Body of pancreas (tissue), 4 donors: Measurements from ENCODE around the gene RCE1.

Source experiments
- POLR2A ChIP-seq, 3 donors: fragments of 450-650 bp; IDR thresholded peaks; one replicate each; pipeline ENCODE4 v1.6.1; 2016; ENCODE audit warnings: antibody characterized with exemption in 3 of 3, mild to moderate bottlenecking in 2 of 3
- TF ChIP-seq, protein P1 (sequence below), 7 experiments: fragments of 450-650 bp in 4 of 7; fragments of 200-600 bp in 3 of 7; sonication (generic) in 3 of 7; IDR thresholded peaks; one replicate each; pipeline ENCODE4 v1.5.1; 2016 to 2019; ENCODE audit warnings: antibody characterized with exemption in 7 of 7

DNA sequence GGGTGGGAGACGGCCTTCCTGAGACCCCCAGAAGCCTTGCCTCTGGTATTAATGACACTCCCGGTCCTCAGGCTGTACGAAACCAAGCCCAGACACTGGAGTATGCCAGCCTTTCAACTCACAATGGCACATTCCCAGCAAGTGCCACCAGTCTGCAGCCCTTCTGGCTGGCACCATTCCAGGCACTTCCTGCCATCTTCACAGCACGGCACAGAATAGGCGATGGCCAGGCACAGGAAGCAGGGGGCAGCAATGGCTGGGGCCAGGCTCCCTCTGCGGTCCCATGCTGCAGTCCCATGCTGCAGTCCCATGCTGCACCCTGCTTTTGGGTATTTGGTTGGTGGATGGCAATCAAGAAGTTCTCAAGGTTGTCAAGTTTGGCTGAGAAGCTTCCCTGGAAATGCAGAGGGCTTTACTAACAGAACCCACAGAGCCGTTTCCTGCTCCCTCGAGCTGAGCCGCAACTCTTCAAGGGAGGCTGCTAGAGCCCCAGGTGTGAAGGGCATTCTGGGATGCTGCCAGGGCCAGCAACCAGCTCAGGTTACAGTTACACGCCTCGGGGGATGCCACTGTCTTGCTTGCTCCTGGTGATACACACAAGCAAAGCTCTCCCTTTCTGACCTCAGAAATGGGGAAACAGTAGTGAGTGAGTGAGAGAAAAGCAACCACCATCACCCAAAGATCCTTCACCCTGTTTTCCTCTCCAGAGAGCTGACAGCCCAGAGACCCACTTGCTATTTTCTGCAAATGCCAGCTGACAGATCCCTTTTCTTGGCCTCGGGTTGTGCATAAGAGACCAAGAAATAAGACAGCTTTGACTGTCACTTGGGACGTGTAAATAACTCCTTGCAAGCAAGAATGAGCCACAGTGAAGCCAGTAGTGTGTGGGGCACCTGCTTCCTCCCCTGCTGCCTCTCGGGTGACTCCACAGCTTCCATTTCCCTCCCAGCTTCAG lies 37.5 kb downstream of the RCE1 start:
- TF ChIP-seq POLR2A (IDR thresholded peaks at IDR 0.05), result no peak
- TF ChIP-seq, protein P1, sequence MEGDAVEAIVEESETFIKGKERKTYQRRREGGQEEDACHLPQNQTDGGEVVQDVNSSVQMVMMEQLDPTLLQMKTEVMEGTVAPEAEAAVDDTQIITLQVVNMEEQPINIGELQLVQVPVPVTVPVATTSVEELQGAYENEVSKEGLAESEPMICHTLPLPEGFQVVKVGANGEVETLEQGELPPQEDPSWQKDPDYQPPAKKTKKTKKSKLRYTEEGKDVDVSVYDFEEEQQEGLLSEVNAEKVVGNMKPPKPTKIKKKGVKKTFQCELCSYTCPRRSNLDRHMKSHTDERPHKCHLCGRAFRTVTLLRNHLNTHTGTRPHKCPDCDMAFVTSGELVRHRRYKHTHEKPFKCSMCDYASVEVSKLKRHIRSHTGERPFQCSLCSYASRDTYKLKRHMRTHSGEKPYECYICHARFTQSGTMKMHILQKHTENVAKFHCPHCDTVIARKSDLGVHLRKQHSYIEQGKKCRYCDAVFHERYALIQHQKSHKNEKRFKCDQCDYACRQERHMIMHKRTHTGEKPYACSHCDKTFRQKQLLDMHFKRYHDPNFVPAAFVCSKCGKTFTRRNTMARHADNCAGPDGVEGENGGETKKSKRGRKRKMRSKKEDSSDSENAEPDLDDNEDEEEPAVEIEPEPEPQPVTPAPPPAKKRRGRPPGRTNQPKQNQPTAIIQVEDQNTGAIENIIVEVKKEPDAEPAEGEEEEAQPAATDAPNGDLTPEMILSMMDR (IDR thresholded peaks at IDR 0.05), result no peak
